Parathyroid adenoma (tissue), 2 donors: ENCODE measurements around the gene PHYKPL.

Experiments
- H2AFZ ChIP-seq: fragments of 300-600 bp; sonication (generic); one replicate; pipeline ENCODE4 v1.7.0; 2017; ENCODE audit warnings: antibody characterized with exemption, mild to moderate bottlenecking
- H3K27ac ChIP-seq: fragments of 300-600 bp; sonication (generic); one replicate; pipeline ENCODE4 v1.7.0; 2017
- H3K27me3 ChIP-seq: fragments of 300-600 bp; sonication (generic); one replicate; pipeline ENCODE4 v1.7.0; 2017; ENCODE audit warnings: low read length; ENCODE audit not compliant: control insufficient read depth, insufficient read depth
- H3K36me3 ChIP-seq: fragments of 300-600 bp; sonication (generic); one replicate; pipeline ENCODE4 v1.7.0; 2017; ENCODE audit warnings: low read length; ENCODE audit not compliant: control insufficient read depth, insufficient read depth
- H3K4me1 ChIP-seq: fragments of 300-600 bp; sonication (generic); one replicate; pipeline ENCODE4 v1.7.0; 2017; ENCODE audit warnings: control low read depth
- H3K4me2 ChIP-seq: fragments of 300-600 bp; sonication (generic); one replicate; pipeline ENCODE4 v1.7.0; 2017; ENCODE audit warnings: low read length
- H3K4me3 ChIP-seq: fragments of 300-600 bp; sonication (generic); one replicate; pipeline ENCODE4 v1.7.0; 2017; ENCODE audit warnings: low read depth, low read length
- H3K79me2 ChIP-seq: fragments of 300-600 bp; sonication (generic); one replicate; pipeline ENCODE4 v1.7.0; 2017; ENCODE audit warnings: control low read depth
- H3K9ac ChIP-seq: fragments of 300-600 bp; sonication (generic); one replicate; pipeline ENCODE4 v1.7.0; 2017; ENCODE audit warnings: mild to moderate bottlenecking
- H3K9me3 ChIP-seq: fragments of 300-600 bp; sonication (generic); one replicate; pipeline ENCODE4 v1.7.0; 2017; ENCODE audit warnings: low read length; ENCODE audit not compliant: control insufficient read depth
- CTCF ChIP-seq: fragments of 300-600 bp; sonication (generic); IDR thresholded peaks from one replicate; pipeline ENCODE4 v1.7.0; 2017; ENCODE audit warnings: antibody characterized with exemption, mild to moderate bottlenecking
- donor health status: primary hyperparathyroidism.

The PHYKPL gene

GRCh38 chr5:178210686-178211085 is 21.9 kb downstream of the PHYKPL start:
- H3K27me3 ChIP-seq: no peaks in the 10 kb centered on the region
- H3K9me3 ChIP-seq: no peaks in the 10 kb centered on the region
- peaks cover 17% of the 10 kb centered on the region for H3K4me1 ChIP-seq
- H3K27ac ChIP-seq: no peak overlapping the region
- no peak overlapping the region for H3K9ac ChIP-seq
- H2AFZ ChIP-seq: no peak overlapping the region
- H3K36me3 ChIP-seq: no peaks in the 10 kb centered on the region
- no peak overlapping the region for H3K4me2 ChIP-seq
- H3K4me3 ChIP-seq: no peak overlapping the region
- TF ChIP-seq CTCF: no peak
- H3K79me2 ChIP-seq: peaks cover 10% of the 10 kb centered on the region

GRCh38 chr5:178210073-178210535 is 22.5 kb downstream of the PHYKPL start:
- no peak overlapping the region for H3K4me2 ChIP-seq
- no peak overlapping the region for H2AFZ ChIP-seq
- no peak overlapping the region for H3K9ac ChIP-seq
- H3K27ac ChIP-seq: no peak overlapping the region
- H3K9me3 ChIP-seq: no peaks in the 10 kb centered on the region
- no peak overlapping the region for H3K4me3 ChIP-seq
- H3K4me1 ChIP-seq: peaks cover 17% of the 10 kb centered on the region
- H3K79me2 ChIP-seq: peaks cover 11% of the 10 kb centered on the region
- H3K27me3 ChIP-seq: no peaks in the 10 kb centered on the region
- H3K36me3 ChIP-seq: no peaks in the 10 kb centered on the region
- no peak for TF ChIP-seq CTCF

GRCh38 chr5:178209334-178210072 is 23.1 kb downstream of the PHYKPL start:
- H3K4me1 ChIP-seq: peaks cover 17% of the 10 kb centered on the region
- no peak overlapping the region for H3K4me2 ChIP-seq
- no peak overlapping the region for H3K9ac ChIP-seq
- H3K79me2 ChIP-seq: peaks cover 11% of the 10 kb centered on the region
- H3K27ac ChIP-seq: no peak overlapping the region
- H3K9me3 ChIP-seq: no peaks in the 10 kb centered on the region
- no peak overlapping the region for H3K4me3 ChIP-seq
- TF ChIP-seq CTCF: no peak
- no peaks in the 10 kb centered on the region for H3K27me3 ChIP-seq
- H3K36me3 ChIP-seq: no peaks in the 10 kb centered on the region
- no peak overlapping the region for H2AFZ ChIP-seq

GRCh38 chr5:178208540-178209227 is 23.9 kb downstream of the PHYKPL start:
- Histone ChIP-seq H2AFZ (no peak overlapping the region), H3K27ac (no peak overlapping the region), H3K9ac (no peak overlapping the region), H3K9me3 (no peaks in the 10 kb centered on the region), H3K4me2 (no peak overlapping the region), H3K79me2 (peaks cover 11% of the 10 kb centered on the region), H3K27me3 (no peaks in the 10 kb centered on the region), H3K36me3 (no peaks in the 10 kb centered on the region), H3K4me1 (peaks cover 17% of the 10 kb centered on the region), H3K4me3 (no peak overlapping the region)
- TF ChIP-seq CTCF: no peak
